SU-DHL-6 (cell line): ENCODE measurements around the gene INKA2.

Experiments
- H2AFZ ChIP-seq: fragments of 200-600 bp; sonication (generic); 2 replicates; pipeline ENCODE4 v1.6.1; 2014; ENCODE audit warnings: low read depth, mild to moderate bottlenecking, moderate library complexity, mixed read lengths, antibody characterized with exemption, low read length; ENCODE audit not compliant: severe bottlenecking
- H3F3A ChIP-seq: fragments of 200-600 bp; shearing (Covaris generic); 2 replicates; pipeline ENCODE4 v1.6.0; 2016; ENCODE audit warnings: antibody characterized with exemption, mild to moderate bottlenecking; ENCODE audit not compliant: insufficient read depth
- H3K27ac ChIP-seq: fragments of 200-600 bp; sonication (generic); 2 replicates; pipeline ENCODE4 v1.5.1; 2016; ENCODE audit warnings: low read depth, mild to moderate bottlenecking, low read length, moderate library complexity, mixed read lengths
- H3K27me3 ChIP-seq: fragments of 200-600 bp; sonication (generic), shearing (Covaris generic); 2 replicates; pipeline ENCODE4 v1.6.0; 2014; ENCODE audit warnings: mild to moderate bottlenecking, low read length
- H3K36me3 ChIP-seq: fragments of 200-600 bp; sonication (generic); 2 replicates; pipeline ENCODE4 v1.6.1; 2014; ENCODE audit warnings: mild to moderate bottlenecking, low read length, mixed read lengths
- H3K4me2 ChIP-seq: fragments of 300-600, 200-600 bp; shearing (Covaris generic), sonication (generic); 2 replicates; pipeline ENCODE4 v1.6.0; 2014; ENCODE audit warnings: low read length, low read depth, mild to moderate bottlenecking; ENCODE audit not compliant: poor library complexity, severe bottlenecking
- H3K4me3 ChIP-seq: fragments of 200-600 bp; sonication (generic); 2 replicates; pipeline ENCODE4 v1.5.1; 2014; ENCODE audit warnings: antibody characterized with exemption, low read length, mild to moderate bottlenecking, mixed read lengths; ENCODE audit not compliant: insufficient read depth, poor library complexity, severe bottlenecking
- H3K79me2 ChIP-seq: fragments of 200-600 bp; sonication (generic); 2 replicates; pipeline ENCODE4 v1.6.1; 2014; ENCODE audit warnings: mild to moderate bottlenecking, low read length, moderate library complexity; ENCODE audit not compliant: insufficient read depth
- H3K9ac ChIP-seq: fragments of 200-600 bp; sonication (generic); 2 replicates; pipeline ENCODE4 v1.7.0; 2014; ENCODE audit warnings: mild to moderate bottlenecking, low read length
- H3K9me2 ChIP-seq: fragments of 200-600 bp; sonication (generic); replicated peaks from 2 replicates; pipeline ENCODE4 v1.6.1; 2014; ENCODE audit warnings: low read length; ENCODE audit not compliant: insufficient read depth
- H3K9me3 ChIP-seq: fragments of 200-600 bp; sonication (generic); 2 replicates; pipeline ENCODE4 v1.6.1; 2014; ENCODE audit warnings: low read length, mixed read lengths; ENCODE audit not compliant: insufficient read depth
- H4K20me1 ChIP-seq: fragments of 200-600 bp; sonication (generic); 2 replicates; pipeline ENCODE4 v1.6.1; 2014; ENCODE audit warnings: low read depth, mild to moderate bottlenecking, antibody characterized with exemption, low read length, moderate library complexity, mixed read lengths
- EZH2phosphoT487 ChIP-seq: fragments of 200-600 bp; sonication (generic), shearing (Covaris generic); conservative IDR thresholded peaks from 2 replicates; pipeline ENCODE4 v1.6.1; 2018; ENCODE audit warnings: mild to moderate bottlenecking, antibody characterized with exemption, low read length, moderate library complexity, mixed read lengths
- TF ChIP-seq, protein P1 (sequence below): fragments of 200-600 bp; sonication (generic); IDR thresholded peaks from one replicate; pipeline ENCODE4 v1.5.1; 2017; ENCODE audit warnings: antibody characterized with exemption, mild to moderate bottlenecking, low read length, moderate library complexity; ENCODE audit not compliant: insufficient read depth, poor library complexity, severe bottlenecking

The INKA2 gene

DNA sequence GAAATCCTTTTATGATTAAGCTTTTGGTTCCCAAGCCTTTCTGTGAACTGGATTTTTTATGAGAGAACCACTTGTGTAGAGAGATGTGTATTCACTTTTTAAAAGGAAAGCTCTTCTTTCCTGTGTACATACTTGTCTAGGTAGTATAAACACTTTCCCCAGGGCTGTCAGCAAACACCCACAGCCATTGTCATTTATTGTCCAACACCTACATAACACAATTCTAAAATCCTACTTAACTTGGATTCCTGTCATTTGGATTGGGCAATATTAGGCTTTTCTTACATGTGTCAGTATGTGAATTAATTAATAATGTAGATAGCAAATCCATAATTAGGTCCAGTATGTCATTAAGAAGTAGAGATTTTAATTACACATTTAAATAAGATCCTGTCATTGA is 28.8 kb upstream of the INKA2 start:
- no peak overlapping the region for H2AFZ ChIP-seq
- H3K4me2 ChIP-seq, result no peak overlapping the region
- no peak overlapping the region for H3K9ac ChIP-seq
- H4K20me1 ChIP-seq, result no peaks in the 10 kb centered on the region; the same call in 1 of the 2 replicates
- H3K9me3 ChIP-seq, result no peaks in the 10 kb centered on the region
- no peak for TF ChIP-seq EZH2phosphoT487
- TF ChIP-seq, protein P1, sequence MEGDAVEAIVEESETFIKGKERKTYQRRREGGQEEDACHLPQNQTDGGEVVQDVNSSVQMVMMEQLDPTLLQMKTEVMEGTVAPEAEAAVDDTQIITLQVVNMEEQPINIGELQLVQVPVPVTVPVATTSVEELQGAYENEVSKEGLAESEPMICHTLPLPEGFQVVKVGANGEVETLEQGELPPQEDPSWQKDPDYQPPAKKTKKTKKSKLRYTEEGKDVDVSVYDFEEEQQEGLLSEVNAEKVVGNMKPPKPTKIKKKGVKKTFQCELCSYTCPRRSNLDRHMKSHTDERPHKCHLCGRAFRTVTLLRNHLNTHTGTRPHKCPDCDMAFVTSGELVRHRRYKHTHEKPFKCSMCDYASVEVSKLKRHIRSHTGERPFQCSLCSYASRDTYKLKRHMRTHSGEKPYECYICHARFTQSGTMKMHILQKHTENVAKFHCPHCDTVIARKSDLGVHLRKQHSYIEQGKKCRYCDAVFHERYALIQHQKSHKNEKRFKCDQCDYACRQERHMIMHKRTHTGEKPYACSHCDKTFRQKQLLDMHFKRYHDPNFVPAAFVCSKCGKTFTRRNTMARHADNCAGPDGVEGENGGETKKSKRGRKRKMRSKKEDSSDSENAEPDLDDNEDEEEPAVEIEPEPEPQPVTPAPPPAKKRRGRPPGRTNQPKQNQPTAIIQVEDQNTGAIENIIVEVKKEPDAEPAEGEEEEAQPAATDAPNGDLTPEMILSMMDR, result no peak
- no peaks in the 10 kb centered on the region for H3K27me3 ChIP-seq
- H3K27ac ChIP-seq, result no peak overlapping the region
- no peak overlapping the region for H3K4me3 ChIP-seq
- peaks cover 20% of the 10 kb centered on the region for H3F3A ChIP-seq
- H3K36me3 ChIP-seq, result peaks cover 28% of the 10 kb centered on the region; the same call in 1 of the 2 replicates
- H3K79me2 ChIP-seq, result 0 out of 2 replicates have a peak, but pooled peaks cover 13% of the 10 kb centered on the region
- no peaks in the 10 kb centered on the region for H3K9me2 ChIP-seq

DNA sequence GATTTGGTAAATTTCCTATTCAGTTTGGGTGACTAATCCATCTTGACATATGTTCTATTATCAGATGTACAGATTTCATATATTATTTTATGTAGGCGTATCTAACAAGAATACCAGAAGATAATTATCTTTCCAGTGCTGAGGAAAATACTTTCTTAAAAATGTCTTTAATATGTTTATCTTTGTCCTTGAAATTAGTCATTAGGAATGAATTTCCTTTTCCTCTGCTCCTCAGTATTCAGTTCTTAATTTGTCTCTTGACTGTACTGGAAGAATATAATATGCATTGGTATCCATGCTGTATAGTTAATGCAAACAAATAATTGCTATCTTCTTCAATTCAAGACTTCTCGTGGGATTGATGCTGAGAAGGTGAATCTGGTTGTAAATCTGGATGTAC is 23.1 kb upstream of the INKA2 start:
- no peak for TF ChIP-seq EZH2phosphoT487
- Histone ChIP-seq H3K9ac (no peak overlapping the region), H3K27me3 (no peaks in the 10 kb centered on the region)

DNA sequence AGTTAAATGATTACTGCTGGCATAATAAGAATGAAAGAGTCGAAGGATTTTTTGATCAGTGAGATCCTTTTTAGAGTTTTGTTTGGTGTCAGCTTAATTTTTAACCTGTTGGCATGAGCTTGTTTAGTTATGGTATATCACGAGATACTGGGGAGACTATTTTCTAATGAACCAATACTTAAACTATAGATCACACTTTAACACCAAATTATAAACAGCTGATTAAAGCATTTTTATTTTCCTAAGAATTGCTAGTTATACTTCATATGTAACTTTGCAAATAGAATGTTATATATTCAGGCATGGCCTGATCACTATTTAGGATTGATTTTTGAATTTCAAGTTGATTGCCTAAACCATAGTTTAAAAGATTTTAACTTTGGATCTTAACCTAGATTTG is 22.5 kb upstream of the INKA2 start:
- Histone ChIP-seq H3K79me2 (peaks cover 31% of the 10 kb centered on the region), H3K9ac (no peak overlapping the region), H3K9me2 (no peaks in the 10 kb centered on the region), H4K20me1 (peaks cover 6% of the 10 kb centered on the region; the same call in 1 of the 2 replicates), H2AFZ (no peak overlapping the region), H3K27ac (no peak overlapping the region), H3K4me3 (no peak overlapping the region), H3K27me3 (no peaks in the 10 kb centered on the region), H3K9me3 (no peaks in the 10 kb centered on the region), H3K36me3 (peaks cover 64% of the 10 kb centered on the region), H3K4me2 (no peak overlapping the region), H3F3A (peaks cover 5% of the 10 kb centered on the region; the same call in 1 of the 2 replicates)
- TF ChIP-seq, protein P1, result no peak
- TF ChIP-seq EZH2phosphoT487, result no peak

More for the DNA sequence above, 23.1 kb upstream of the INKA2 start:
- H3K9me3 ChIP-seq, result no peaks in the 10 kb centered on the region
- H3K9me2 ChIP-seq, result no peaks in the 10 kb centered on the region
- peaks cover 5% of the 10 kb centered on the region; the same call in 1 of the 2 replicates for H3F3A ChIP-seq
- H3K36me3 ChIP-seq, result peaks cover 69% of the 10 kb centered on the region
- peaks cover 6% of the 10 kb centered on the region; the same call in 1 of the 2 replicates for H4K20me1 ChIP-seq
- no peak overlapping the region for H3K4me3 ChIP-seq
- H2AFZ ChIP-seq, result no peak overlapping the region
- H3K4me2 ChIP-seq, result no peak overlapping the region
- H3K79me2 ChIP-seq, result peaks cover 28% of the 10 kb centered on the region
- H3K27ac ChIP-seq, result no peak overlapping the region

DNA sequence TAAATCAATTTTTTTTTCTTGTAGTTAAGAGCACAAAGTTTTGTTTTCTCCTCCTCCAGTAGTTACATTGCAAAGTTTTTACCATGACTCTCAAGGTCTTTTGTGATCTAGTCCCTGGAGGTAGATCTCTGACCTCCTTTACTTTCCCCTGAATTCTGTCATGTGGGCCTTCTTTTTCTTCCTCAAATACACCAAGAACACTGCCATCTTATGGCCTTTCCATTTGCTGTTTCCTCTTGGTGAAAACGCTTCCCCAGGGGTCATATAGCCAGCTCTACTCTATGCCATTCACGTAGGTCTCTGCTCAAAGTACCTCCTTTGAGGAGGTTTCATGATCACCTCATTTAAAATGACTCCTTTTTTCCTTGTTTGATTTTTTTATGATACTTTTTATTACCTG is 19.2 kb upstream of the INKA2 start:
- Histone ChIP-seq H4K20me1 (peaks cover 6% of the 10 kb centered on the region; the same call in 1 of the 2 replicates), H3K4me3 (no peak overlapping the region), H2AFZ (no peak overlapping the region), H3K9me3 (no peaks in the 10 kb centered on the region), H3K9me2 (no peaks in the 10 kb centered on the region), H3K79me2 (peaks cover 33% of the 10 kb centered on the region), H3K4me2 (peak overlapping the region; percentile 19), H3K27ac (no peak overlapping the region), H3K27me3 (no peaks in the 10 kb centered on the region), H3F3A (no peaks in the 10 kb centered on the region; the same call in 1 of the 2 replicates), H3K36me3 (peaks cover 42% of the 10 kb centered on the region), H3K9ac (no peak overlapping the region)
- TF ChIP-seq EZH2phosphoT487, result no peak
- TF ChIP-seq, protein P1, result no peak
